Uterus (tissue), 2 donors: ENCODE measurements around the gene TMEM129.

Experiments
- POLR2A ChIP-seq, 2 donors: fragments of 450-650 bp; IDR thresholded peaks; one replicate each; pipeline ENCODE4 v1.6.1; 2016; ENCODE audit warnings: antibody characterized with exemption in 2 of 2, mild to moderate bottlenecking in 1 of 2, moderate library complexity in 1 of 2
- TF ChIP-seq, protein P1 (sequence below), 4 experiments: fragments of 200-600 bp in 2 of 4; fragments of 450-650 bp in 2 of 4; sonication (generic) in 2 of 4; IDR thresholded peaks; one replicate each; pipeline ENCODE4 v1.5.1; 2016 to 2019; ENCODE audit warnings: antibody characterized with exemption in 4 of 4, mild to moderate bottlenecking in 2 of 4, moderate library complexity in 1 of 4

DNA sequence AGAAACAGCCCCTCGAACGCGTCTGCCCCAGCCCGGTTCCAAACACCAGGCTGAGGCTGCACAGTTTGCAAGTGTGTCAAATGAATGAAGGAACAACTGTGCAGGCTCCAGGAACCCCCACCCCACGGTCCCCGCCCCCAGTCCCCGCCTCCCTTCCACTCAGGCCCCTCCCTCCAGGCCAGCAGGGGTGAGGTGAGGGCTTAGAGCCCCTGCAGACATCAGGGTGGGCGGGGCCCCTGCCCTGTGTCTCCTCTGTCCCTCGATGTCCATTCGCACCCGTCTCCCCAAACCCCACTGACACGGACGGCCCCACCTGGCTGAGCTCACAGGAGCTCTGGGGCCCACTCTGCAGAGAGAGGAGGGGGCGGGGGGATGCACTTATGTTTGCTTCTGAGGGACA lies 28.7 kb upstream of the TMEM129 start:
- TF ChIP-seq, protein P1, sequence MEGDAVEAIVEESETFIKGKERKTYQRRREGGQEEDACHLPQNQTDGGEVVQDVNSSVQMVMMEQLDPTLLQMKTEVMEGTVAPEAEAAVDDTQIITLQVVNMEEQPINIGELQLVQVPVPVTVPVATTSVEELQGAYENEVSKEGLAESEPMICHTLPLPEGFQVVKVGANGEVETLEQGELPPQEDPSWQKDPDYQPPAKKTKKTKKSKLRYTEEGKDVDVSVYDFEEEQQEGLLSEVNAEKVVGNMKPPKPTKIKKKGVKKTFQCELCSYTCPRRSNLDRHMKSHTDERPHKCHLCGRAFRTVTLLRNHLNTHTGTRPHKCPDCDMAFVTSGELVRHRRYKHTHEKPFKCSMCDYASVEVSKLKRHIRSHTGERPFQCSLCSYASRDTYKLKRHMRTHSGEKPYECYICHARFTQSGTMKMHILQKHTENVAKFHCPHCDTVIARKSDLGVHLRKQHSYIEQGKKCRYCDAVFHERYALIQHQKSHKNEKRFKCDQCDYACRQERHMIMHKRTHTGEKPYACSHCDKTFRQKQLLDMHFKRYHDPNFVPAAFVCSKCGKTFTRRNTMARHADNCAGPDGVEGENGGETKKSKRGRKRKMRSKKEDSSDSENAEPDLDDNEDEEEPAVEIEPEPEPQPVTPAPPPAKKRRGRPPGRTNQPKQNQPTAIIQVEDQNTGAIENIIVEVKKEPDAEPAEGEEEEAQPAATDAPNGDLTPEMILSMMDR (IDR thresholded peaks at IDR 0.05), result no peak
- no peak for TF ChIP-seq POLR2A (IDR thresholded peaks at IDR 0.05)
